ENCODE data around the gene MDFI.

The MDFI gene

DNA sequence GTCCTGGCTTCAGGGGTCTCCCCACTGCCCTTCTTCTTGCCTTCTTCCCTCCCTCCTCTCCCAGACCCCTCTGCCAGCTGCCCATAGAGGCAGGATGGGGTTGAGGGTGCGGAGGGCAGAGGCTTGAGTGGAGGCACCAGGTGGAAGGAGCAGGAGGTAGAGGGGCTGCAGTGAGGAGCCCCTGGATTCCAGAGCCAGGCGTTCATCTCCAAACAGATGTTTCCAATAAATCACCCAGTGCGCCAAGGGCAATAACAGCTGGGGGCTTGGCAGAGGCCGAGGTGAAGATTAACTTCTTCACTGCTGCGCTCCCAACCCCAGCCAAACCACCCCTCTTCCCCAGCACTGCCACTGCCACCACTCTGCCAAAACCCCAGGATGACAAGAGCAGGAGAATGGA, 10.7 kb downstream of the MDFI start:
- no peak for DNase-seq (ENCODE audit: low read depth in 4 of 4, low spot score in 1 of 4)

DNA sequence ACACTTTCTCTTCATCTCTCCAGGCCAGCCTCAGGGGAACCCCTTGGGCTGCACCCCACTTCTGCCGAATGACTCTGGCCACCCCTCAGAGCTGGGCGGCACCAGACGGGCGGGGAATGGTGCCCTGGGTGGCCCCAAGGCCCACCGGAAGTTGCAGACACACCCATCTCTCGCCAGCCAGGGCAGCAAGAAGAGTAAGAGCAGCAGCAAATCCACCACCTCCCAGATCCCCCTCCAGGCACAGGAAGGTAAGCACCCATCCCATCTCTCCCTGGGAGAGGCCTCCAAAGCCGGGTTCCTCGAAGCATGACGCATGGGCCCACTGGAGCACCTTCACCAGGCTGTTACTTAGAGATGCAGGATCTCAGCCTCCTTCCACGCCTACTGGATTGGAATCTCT, 11.3 kb downstream of the MDFI start:
- DNase-seq (ENCODE audit: low read depth in 4 of 4, low spot score in 1 of 4): no peak

DNA sequence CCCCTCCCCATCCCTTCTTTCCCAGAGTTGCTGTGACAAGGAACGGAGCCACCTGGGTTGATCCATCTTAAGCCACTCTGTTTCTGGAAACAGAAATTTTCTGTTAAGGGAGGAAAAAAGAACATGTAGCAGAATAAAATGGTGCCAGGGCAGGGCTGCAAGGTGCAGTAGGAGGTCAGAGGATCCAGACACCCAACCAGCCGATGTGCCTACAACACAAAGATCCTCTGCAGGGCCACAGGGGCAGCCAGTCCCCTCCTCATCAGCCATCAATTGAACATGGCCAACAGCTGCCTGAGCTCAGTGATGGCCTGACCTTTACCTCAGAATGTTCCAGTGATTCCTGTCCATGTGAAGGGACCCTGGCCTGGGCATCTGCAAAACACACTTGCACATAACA, 11.9 kb downstream of the MDFI start:
- no peak for DNase-seq (ENCODE audit: low read depth in 4 of 4, low spot score in 1 of 4)

DNA sequence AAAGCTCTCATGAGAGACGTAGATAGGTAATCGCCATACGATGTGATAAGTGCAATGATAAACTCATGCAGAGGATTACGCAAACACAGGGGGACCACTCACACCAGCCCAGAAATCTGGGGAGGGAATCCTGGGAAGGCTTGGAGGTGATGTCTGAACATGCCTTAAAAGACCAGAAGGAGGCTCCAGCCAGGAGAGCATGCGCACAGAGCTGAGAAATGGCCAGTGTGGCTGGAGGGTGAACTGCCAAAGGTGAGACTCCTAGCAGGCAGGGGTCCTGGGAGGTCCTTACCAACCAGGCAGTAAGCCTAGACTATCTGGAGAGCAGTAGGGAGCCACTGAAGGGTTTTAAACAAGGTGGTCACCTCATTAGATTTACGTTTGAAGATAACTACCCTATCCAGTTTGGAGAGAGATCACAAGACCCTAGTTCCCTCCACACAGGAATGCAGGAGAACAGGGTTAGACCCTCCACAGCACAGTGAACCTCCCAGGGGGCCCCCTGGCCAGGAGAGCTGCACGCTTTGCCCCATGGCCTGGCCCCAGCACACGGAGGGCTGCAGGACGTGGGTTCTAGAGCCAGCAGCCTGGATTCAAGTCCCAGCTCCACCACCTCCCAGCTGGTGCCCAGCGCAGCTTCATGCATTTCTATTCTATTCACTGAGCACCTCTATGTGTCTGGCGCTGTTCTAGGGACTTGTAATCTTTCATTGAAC, 13.1 kb downstream of the MDFI start:
- DNase-seq (ENCODE audit: low read depth in 4 of 4, low spot score in 1 of 4): no peak

DNA sequence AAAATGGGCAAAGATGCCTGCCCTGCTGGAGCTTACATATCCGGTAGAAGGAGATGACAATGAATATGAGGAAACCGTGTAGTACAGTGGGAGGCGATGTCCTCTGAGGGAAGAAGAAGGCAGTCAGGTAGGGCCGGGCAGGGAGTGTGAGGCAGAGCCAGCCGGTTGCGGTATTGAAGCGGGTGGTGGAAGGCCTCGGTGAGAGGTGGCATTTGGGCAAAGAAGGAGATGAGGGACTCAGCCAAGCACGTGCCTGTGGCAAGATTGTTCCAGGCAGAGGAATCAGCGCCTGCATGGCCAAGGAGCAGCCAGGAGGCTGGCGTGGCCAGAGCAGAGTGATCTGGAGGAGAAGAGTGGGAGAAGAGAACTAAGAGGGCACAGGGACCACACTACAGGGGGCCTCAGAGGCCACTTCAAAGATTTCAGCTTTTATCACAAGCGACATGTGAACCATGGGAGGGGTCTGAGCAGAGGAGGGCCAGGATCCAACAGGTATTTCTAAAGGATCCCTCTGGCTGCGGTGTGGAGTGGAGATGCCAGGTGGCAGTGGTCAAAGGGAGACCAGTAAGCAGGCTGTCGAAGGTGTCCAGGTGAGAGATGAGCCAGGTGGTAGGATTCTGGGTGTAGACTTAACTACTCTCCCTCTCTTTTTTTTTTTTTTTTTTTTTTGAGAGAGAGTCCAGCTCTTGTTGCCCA, 13.8 kb downstream of the MDFI start:
- no peak for DNase-seq (ENCODE audit: low read depth in 4 of 4, low spot score in 1 of 4)

DNA sequence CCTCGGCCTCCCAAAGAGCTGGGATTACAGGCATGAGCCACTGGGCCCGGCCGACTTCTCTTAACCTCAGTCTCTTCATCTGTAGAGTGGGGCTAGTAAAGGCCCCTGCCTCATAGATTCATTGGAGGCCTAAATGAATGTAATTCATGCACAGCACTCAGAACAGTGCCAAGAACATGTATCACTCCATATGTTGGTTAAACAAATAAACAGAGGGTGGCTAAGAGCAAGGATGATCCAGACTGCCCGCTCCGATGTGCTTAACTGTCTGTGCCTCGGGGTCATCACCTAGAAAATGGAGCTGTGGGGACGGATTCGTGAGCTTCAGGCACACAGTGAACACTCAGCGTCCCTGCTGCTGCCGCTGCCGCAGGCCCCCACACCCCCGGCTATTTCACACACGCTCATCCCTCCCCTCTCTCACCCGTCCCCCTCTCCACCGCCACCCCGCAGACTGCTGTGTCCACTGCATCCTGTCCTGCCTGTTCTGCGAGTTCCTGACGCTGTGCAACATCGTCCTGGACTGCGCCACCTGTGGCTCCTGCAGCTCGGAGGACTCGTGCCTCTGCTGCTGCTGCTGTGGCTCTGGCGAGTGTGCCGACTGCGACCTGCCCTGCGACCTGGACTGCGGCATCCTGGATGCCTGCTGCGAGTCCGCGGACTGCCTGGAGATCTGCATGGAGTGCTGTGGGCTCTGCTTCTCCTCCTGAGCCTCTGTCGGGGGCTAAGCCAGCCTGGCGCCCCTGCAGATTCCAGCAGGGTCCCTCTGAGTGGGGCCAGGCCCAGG, 14.8 kb downstream of the MDFI start:
- no peak for DNase-seq (ENCODE audit: low read depth in 4 of 4, low spot score in 1 of 4)

DNA sequence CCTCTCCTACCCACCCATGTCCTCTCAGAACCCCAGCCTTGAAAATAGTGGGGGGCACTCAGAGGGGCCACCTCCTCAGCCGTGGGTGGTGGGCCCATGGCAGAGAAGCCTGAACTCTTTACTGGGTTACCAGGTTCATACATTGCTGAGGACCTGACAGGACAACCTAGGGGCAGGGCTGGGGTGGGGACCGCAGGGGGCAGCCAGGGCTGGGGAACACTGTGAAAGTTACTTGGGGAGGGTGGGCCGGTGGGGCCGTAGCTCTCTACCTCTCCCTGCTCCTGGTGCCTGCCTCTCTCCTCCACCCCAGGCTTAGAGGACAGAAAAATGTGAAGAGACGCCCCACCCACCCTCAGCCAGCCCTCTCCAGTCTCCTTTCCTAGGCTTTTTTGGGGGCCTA, 15.4 kb downstream of the MDFI start:
- no peak for DNase-seq (ENCODE audit: low read depth in 4 of 4, low spot score in 1 of 4)

DNA sequence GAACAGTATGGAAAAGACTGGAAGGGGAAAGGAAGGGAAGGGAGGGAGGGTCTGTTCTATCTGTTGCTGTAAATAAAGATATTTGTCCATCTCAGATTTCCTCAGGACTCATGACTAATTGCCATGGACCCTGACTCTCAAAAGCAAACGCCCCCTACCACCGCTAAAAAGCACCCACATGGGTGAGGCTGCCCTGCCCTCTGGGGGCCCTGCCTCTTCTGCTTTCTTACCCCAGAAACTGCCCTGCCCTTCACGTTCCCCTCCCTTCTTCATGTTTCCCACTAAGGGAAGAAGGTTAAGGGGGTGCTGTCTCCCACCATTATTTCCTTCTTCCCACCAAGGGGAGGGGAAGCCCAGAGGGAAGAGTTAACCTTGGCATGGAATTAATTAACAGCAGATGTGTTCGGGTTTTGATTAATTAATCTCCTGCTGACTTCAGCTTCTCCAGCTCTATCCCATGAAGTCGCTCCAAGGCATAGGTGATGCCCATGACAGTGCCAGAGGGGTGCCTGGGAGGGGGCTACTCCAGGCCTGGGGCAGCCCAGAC, 16.0 kb downstream of the MDFI start:
- no peak for DNase-seq (ENCODE audit: low read depth in 4 of 4, low spot score in 1 of 4)

DNA sequence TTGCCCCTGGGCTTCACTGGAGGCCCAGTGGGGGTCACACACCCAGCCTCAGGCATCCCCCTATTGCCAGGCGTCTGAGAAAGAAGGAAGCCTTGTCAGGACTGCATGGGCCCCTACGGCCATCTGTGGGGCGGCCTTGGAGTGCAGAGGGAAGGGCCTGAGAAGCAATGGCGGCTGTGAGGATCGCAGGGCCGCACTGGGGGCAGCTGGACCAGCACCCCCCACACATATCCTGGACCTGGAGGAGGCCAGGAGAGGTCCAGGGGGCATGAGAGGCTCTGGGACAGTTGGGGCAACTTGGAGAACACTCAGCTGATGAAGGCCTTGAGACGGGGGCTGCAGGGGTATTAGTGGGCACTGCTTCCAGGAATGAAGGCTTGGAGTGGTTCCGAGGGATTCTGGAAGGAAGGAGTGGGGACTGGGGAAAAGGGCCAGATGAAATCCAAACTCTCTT, 16.5 kb downstream of the MDFI start:
- DNase-seq (ENCODE audit: low read depth in 4 of 4, low spot score in 1 of 4): no peak

DNA sequence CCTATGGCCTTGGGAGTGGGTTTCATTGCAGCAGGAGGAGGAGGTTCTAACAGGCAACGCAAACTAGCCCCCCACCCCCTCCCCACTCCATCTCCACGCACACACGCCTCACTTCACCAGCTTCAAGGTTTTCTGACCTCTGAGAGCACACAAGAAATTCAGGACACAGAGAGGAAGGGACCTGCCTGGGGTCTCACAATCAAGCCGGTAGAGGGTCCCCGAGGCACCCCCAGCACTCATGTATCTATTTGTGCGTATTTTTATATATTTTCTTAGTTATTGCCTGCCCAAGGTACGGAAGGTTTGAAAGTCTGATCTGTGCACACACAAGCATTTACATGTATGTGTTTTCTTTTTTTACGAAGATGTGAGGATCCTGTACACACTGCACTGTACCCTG, 16.9 kb downstream of the MDFI start:
- DNase-seq (ENCODE audit: low read depth in 4 of 4, low spot score in 1 of 4): no peak

DNA sequence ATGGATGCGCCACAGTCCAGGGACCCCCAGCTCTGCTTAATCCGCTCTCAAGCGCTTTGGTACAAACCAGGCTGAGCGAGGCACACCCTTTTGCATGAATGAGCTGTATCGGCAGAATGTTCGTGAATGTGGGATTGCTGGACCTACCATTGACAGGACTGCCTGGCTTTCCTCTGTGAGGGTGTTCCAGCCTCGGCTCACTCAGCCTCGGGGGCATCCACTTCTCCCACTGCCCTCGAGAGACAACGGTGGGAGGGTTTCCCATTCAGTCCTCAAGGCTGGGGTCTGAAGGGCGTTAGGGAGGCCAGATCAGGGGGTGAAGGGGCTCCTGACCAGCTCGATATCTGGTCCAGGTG, 17.4 kb downstream of the MDFI start:
- no peak for DNase-seq (ENCODE audit: low read depth in 4 of 4, low spot score in 1 of 4)

DNA sequence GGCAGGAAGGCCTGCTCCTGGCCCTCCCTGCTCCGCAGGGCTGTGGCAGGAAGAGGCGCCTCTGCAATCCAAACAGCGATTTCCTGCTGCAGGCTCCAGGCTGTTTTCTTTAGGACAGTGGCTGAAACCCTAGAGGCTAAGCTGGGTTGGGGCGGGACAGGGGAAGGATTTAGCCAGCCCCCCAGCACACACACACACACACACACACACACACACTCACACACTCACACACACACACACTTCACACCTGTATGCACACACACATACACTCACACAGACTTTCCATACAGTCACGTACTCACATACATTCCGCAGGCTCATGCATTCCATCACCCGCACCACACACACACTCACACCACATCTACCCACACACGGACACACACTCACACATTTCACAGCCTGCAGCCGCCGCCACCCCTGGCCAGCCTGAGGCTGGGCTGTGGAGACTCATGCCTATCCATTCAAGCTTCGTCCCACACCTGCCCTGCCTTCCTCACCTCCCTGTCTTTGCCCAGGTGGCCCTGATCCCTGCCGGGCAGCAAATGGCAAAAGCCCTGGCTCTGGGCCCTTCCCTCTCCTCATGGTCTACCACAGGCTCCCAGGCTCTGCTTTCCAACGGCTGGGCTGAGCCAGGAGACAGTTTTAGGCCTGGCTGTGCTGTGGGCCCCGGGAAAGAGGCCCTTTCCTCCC, 17.9 kb downstream of the MDFI start:
- DNase-seq (ENCODE audit: low read depth in 4 of 4, low spot score in 1 of 4): no peak

DNA sequence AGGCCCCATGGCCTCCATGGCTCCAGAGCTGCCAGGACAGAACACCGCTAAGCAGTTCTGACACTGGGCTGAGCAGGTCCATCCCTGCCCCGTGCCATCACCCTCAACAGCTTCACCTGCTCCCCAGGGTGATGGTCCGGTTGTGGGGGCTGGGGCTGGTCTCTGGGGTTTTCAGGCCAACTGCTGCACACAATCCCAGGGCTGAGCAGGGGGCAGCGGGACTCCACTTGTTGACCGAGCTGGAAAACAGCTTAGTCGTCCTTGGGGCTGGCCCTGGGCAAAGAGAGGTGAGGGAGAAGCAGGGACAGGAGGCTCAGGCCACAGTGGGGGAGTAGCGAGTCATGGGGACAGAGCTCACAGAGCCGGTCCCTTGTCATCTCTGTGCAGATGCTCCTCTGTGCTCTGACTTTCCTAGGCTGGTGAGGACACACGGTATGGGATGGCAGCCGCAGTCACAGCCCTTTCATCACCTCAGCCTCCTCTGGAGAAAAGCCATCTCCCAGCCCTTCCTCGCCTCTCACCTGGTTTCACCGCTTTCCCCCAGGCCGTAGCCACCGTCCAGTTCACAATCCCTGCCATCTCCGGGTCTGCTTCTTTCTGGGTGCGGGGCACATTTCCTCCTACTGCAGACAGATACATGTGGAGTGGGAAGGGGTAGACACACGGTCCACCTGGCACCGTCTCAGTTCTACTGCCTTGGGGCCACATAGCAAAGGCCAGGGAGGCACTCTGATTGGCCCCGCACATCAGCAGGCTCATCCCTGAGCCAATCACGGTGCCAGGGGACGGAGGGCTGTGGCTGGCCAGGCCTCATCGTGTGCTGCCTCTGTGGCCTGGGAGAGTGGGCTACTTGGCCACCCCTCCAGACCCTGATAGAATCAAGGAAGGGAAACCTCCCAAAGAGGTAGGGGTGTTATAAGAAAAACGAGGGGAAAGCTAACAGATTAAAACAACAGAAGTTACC, 19.1 kb downstream of the MDFI start:
- DNase-seq (ENCODE audit: low read depth in 4 of 4, low spot score in 1 of 4): no peak

DNA sequence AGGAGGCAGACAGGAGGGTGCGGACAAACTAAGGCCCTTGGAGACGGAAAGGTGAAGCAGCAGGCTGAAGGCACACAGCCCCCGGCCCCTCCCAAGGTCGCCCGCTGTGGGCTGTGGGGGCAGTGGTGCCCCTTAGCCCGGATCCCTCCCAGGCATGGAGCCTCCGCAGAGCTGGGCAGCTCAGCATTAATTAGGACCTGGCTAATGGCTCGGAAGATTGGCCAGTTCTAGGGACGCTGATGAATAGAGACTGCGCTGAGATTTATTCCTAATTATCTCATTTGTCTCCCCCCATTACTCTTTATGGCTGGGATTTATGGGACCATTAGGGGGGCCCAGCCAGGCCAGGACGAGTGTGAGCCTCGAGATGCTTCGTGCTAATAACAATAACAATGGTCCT, 20.4 kb downstream of the MDFI start:
- DNase-seq (ENCODE audit: low read depth in 4 of 4, low spot score in 1 of 4): no peak

DNA sequence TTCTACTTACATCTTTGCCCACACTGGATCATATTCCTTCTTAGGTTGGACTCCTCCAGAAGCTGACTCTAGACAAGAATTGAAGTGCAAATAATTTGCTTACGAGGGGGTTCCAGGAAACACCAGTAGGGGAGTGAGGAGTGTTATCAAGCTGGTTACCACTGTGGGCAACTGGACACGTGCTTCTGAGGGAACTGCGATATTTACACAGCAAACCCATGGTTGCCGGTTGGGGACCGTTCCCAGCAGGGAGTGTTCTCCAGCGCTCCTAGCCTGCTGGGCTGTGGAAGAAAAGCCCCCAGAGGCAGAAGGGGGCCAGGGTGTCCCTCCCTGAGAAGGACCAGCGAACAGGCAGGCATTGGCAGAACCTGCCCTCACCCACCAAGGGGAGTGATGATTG, 21.7 kb downstream of the MDFI start:
- DNase-seq (ENCODE audit: low read depth in 4 of 4, low spot score in 1 of 4): no peak

DNA sequence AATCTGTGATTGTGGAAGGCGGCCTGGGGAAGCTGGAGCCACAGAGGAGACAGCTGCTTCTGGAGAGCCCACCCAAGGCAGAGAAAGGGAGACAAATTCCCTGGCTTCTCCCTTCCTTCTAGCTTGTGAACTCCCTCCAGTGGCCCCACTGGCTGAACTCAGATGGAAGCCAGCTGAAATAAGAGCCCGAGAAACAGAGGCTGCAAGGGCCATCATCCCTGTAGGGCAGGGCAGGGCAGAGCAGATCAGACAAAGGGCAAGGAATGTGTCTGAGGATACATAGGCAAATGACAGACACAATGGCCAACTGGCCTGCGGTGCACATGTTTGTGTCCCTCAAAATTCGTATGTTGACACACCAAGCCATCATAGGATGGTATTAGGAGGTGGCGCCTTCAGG, 25.3 kb downstream of the MDFI start:
- no peak for DNase-seq (ENCODE audit: low read depth in 4 of 4, low spot score in 1 of 4)

DNA sequence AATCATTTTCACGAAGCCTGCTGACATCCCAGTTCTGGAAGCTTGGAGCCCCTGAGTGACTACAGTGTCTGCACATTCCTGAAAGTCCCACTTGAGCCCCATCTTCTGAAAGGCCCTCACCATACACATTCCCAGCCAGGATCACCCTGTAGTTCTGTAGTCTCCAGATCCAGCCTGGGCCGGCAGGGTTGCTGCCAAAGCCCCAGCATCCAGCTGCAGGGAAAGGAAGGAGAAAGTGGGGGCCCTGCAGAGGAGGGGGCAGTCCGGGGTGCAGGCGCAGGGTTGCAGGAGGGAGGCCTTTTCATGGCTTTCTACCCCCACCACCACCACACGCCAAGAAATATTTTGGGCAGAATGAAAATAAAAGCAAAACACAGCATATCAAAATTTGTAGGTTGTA, 26.0 kb downstream of the MDFI start:
- no peak for DNase-seq (ENCODE audit: low read depth in 4 of 4, low spot score in 1 of 4)

DNA sequence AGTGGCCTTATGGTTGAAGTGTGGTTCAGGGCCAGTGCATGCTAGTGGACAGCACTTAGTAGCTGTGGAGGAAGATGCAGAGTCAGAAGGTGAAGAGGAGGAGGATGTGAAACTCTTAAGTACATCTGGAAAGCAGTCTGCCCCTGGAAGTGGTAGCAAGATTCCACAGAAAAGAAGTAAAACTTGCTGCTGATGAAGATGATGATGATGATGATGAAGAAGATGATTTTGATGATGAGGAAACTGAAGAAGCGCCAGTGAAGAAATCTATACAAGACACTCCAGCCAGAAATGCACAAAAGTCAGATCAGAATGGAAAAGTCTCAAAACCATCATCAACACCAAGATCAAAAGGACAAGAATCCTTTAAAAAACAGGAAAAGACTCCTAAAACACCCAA, 28.9 kb downstream of the MDFI start:
- DNase-seq (ENCODE audit: low read depth in 4 of 4, low spot score in 1 of 4): no peak

DNA sequence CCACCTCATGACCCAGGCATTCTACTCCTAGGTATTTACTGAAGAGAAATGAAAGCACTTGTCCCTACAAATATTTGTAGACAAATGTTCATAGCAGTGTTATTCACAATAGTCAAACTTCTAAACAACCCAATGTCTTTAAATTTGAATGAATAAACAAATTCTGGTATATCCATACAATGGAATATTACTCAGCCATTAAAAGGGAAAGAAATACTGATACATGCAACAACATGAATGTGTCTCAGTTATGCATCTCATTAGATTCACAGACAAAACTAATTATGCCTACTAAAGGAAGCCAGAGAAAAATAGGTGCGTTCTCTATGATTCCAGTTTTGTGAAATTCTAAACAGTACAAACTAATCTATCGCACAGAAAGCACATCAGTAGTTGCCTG, 30.7 kb downstream of the MDFI start:
- no peak for DNase-seq (ENCODE audit: low read depth in 4 of 4, low spot score in 1 of 4)

DNA sequence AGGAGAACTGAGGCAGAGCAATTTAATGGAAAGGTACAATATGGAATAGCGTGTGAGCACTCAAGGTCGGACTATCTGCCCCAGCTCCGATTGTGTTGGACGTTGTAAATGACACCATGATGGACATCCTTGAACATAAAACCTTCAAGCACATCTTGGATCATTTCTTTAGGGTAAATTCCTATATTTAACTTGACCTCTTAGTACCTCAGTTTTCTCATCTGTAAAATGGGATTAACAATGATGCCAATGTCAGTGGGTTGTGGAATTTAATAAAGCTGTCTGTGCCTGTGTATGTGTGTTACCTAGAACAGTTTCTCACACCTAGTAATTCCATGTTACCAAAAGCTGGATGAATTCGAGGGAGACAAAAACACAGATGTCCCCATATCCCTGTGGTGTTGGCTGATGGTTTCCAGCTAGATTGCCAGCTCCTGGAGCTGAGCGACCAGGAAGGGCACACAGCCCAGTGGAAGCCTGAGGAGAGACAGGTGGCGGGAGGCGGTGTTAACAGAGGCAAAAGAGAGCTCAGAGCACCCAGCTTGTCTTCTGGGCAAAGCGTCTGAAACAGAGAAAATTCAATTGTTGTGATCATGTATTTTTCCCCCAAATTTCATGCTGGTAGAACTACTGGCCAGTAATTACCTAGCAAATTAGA, 32.6 kb downstream of the MDFI start:
- no peak for DNase-seq (ENCODE audit: low read depth in 4 of 4, low spot score in 1 of 4)

Data from stimulated activated CD4-positive, alpha-beta T cell treated with anti-CD3 and anti-CD28 coated beads, Interleukin-1b, Interleukin-23, amount 100 ng/mL, for 24 hours (primary cell).